22Rv1 (cell line): ENCODE data around the gene LARP4.

Experiments
- ZFX ChIP-seq: fragments of 450-650 bp; IDR thresholded peaks from 2 replicates; pipeline ENCODE4 v1.6.1; 2017; ENCODE audit warnings: antibody characterized with exemption, borderline replicate concordance
- TF ChIP-seq, protein P1 (sequence below): fragments of 450-650 bp; IDR thresholded peaks from 2 replicates; pipeline ENCODE4 v1.5.1; 2017; ENCODE audit warnings: mild to moderate bottlenecking

DNA sequence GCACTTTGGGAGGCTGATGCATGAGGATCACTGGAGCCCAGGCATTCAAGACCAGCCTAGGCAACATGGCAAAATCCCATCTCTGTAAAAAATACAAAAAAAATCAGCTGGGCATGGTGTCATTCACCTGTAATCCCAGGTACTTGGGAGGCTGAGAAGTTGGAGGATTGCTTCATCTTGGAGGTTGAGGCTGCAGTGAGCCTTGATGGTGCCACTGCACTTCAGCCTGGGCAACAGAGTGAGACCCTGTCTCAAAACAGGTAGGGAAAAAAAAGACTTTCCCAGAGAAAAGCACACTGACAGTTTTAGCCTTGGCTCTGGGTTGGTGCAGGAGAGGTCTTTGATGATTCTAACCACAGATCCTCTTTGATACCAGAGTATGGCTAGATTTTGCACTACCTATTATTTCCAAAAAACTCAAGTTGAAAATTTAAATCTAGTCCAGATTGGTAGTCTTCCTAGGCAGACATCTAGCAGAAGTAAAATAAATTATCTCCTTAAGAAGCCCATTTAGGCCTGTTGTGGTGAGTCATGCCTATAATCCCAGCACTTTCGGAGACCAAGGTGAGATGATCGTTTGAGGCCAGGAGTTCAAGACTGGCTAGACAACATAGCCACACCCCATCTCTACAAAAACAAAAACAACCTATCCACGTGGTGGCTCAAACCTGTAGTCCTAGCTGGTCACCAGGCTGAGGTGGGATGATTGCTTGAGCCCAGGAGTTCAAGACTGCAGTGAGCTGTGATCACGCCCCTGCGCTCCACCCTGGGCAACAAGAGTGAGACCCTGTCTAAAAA lies 18.6 kb downstream of the LARP4 start:
- TF ChIP-seq, protein P1, sequence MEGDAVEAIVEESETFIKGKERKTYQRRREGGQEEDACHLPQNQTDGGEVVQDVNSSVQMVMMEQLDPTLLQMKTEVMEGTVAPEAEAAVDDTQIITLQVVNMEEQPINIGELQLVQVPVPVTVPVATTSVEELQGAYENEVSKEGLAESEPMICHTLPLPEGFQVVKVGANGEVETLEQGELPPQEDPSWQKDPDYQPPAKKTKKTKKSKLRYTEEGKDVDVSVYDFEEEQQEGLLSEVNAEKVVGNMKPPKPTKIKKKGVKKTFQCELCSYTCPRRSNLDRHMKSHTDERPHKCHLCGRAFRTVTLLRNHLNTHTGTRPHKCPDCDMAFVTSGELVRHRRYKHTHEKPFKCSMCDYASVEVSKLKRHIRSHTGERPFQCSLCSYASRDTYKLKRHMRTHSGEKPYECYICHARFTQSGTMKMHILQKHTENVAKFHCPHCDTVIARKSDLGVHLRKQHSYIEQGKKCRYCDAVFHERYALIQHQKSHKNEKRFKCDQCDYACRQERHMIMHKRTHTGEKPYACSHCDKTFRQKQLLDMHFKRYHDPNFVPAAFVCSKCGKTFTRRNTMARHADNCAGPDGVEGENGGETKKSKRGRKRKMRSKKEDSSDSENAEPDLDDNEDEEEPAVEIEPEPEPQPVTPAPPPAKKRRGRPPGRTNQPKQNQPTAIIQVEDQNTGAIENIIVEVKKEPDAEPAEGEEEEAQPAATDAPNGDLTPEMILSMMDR = no peak
- no peak for TF ChIP-seq ZFX
